OCI-LY7 (cell line): Measurements from ENCODE around the gene RFC1.

ENCODE experiments used
- CTCF ChIP-seq: fragments of 200-600 bp; sonication (generic); conservative IDR thresholded peaks from 2 replicates; pipeline ENCODE4 v1.5.1; 2014; ENCODE audit warnings: mild to moderate bottlenecking, antibody characterized with exemption, low read length, moderate library complexity, mixed read lengths
- EZH2phosphoT487 ChIP-seq: fragments of 200-600 bp; sonication (generic); IDR thresholded peaks from 2 replicates; pipeline ENCODE4 v1.6.1; 2018; ENCODE audit warnings: low read depth, borderline replicate concordance, mild to moderate bottlenecking, mixed run types, antibody characterized with exemption, low read length, moderate library complexity, mixed read lengths

DNA sequence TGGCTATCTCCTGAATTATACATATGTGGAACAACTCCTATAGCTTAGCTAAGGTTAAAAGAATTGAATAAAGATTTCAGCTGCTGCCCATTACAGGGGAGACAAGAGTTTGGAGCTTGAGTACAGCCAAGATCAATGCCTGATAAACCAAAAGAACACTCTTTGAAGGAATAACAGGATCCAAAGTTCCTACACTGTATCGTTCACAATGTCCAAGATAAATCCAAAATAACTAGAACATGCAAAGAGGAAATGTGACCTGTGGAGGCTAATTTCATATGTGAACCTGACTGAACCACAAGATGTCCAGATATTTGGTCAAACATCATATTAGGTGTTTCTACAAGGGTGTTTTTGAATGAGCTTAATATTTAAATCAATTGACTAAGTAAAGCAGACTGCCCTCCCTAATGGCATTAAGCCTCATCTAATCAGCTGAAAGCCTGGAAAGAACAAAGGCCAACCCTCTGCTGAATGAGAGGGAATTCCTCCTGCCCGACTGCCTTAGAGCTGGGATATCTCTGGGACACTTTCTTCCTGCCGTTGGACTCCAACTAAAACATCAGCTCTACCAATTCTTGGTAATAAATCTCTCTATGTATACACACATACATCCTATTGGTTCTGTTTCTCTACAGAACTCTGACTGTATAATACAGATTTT, 19.2 kb downstream of the RFC1 start:
- TF ChIP-seq CTCF (no peak), EZH2phosphoT487 (no peak)
